COR-L47 (cell line): ENCODE data around the gene PRICKLE2.

Experiments
- DNase-seq: peaks from one replicate; lab custom pipeline; 2025; lab: John Stamatoyannopoulos, UW

PRICKLE2 gene

GRCh38 chr3:64220161-64220914 is 4.9 kb downstream of the PRICKLE2 start:
- no peak for DNase-seq

- no peak for DNase-seq
Measured at GRCh38 chr3:64218746-64219145, 6.5 kb downstream of the PRICKLE2 start.

- DNase-seq: no peak
Measured at GRCh38 chr3:64218329-64218728, 6.9 kb downstream of the PRICKLE2 start.

- DNase-seq: no peak
Measured at GRCh38 chr3:64216274-64217147, 8.8 kb downstream of the PRICKLE2 start.

- DNase-seq: no peak
Measured at GRCh38 chr3:64215559-64215958, 9.7 kb downstream of the PRICKLE2 start.

- no peak for DNase-seq
Measured at GRCh38 chr3:64215103-64215502, 10.2 kb downstream of the PRICKLE2 start.

GRCh38 chr3:64214381-64215018 is 10.8 kb downstream of the PRICKLE2 start:
- no peak for DNase-seq

- no peak for DNase-seq
Measured at GRCh38 chr3:64213962-64214379, 11.3 kb downstream of the PRICKLE2 start.

- no peak for DNase-seq
Measured at GRCh38 chr3:64213224-64213878, 11.9 kb downstream of the PRICKLE2 start.

- DNase-seq: no peak
Measured at GRCh38 chr3:64209866-64210621, 15.2 kb downstream of the PRICKLE2 start.

GRCh38 chr3:64207289-64208080 is 17.8 kb downstream of the PRICKLE2 start:
- DNase-seq: no peak

- DNase-seq: no peak
Measured at GRCh38 chr3:64203969-64204908, 21.0 kb downstream of the PRICKLE2 start.

- DNase-seq: no peak
Measured at GRCh38 chr3:64203216-64203615, 22.1 kb downstream of the PRICKLE2 start.

GRCh38 chr3:64199932-64200331 is 25.3 kb downstream of the PRICKLE2 start:
- no peak for DNase-seq

- no peak for DNase-seq
Measured at GRCh38 chr3:64196236-64196929, 28.9 kb downstream of the PRICKLE2 start.

GRCh38 chr3:64195789-64196188 is 29.5 kb downstream of the PRICKLE2 start:
- DNase-seq: no peak

- DNase-seq: no peak
Measured at GRCh38 chr3:64191822-64192221, 33.4 kb downstream of the PRICKLE2 start.
